Measurements from ENCODE around the gene IFNLR1.
A peak's percentile ranks its signal among the peaks of the same experiment; 100 is the strongest.
"Not testable (repeated sequence)": the region's sequence is repeated elsewhere in the genome, so short reads cannot be mapped to it uniquely, and the experiment has no call there.

Gene IFNLR1

GRCh38 chr1:24186993-24187790, at the start of gene IFNLR1:
Gene IFNLR1, minus strand, starts transcription at chr1:24187289. Its CDS starts 41 bp downstream, at chr1:24187248.
- peak; percentile 83 for DNase-seq

DNA sequence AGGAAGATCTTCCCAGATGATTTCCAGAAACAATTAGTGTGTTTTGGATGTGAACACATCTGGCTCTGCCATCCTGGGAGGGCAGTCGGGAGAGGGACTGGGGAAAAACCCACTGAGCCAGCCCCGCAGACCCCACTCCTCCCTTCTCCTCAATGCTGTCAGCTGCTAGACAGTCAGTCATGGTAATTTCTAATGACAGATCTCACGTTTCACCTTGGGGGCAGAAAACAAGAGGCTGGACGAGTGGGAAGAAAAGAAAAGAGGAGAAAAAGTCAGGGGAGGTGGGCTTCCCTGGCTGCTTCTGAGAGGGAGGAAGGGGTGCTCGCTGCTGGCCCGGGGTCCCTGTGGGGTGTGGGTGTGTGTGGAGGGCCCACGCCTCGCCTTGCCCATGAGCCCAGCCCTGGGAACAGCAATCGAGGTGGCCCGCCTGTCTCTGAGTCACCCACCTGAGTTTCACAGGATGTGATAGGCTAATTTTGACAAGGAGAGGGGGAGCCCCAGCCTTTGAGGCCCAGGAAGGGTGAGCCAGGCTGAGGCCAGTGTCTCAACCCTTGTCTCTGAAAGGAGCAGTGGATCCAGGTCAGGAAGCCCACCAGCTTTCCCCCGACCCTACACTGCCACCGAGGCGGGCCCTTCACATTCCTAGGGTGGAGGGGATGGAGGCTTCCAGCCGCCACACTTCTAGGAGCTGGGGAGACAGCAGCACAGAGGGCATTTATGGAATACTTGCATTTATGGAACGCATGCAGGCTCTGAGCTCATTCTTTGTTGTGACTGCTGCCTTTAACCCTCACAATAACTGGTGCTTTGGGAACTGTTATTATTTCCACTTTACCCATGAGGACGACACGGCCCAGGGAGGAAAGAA, 49.1 kb upstream of the IFNLR1 start:
- DNase-seq = no peak

GRCh38 chr1:24233684-24234600, 46.9 kb upstream of the IFNLR1 start:
- DNase-seq = no peak

DNA sequence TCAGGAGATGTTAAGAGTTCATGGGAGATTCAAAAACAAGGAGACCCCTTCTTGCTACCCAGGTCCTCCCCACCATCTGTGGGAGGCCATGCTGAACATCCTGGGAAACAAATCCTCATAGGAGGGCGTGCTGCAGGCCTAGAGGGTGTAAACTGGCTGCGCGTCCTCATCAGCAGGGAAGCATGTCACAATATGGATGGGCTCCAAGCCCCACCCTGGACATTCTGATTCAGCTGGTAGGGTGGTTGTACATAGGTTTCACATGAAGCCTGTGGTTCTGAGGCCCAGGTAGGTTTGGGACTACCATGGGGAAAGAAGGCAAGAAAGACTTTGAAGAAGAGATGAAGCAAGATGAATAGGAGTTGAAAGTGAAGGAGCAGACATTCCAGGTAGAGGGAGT, 44.6 kb upstream of the IFNLR1 start:
- DNase-seq = no peak

GRCh38 chr1:24228311-24228710, 41.2 kb upstream of the IFNLR1 start:
- DNase-seq = no peak

- no peak for DNase-seq
These were observed 39.7 kb upstream of the IFNLR1 start for GRCh38 chr1:24226749-24227148.

DNA sequence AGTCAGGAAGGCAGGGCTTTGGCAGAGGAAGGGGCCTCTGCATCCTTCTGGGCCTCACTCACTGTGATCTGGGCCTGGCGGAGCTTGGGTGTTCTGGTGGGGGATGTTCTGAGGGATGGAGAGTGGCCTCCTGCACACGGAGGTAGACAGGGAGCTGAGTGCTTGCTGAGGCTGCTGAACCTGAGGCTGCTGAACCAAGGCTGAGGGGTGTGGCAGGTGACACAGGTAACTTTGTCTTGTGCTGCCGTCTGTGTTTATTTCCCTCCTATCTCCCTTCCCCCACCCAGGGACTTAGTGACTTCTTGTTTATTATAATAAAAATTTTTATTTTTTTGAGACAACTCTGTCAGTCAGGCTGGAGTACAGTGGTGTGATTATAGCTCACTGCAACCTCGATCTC, 37.7 kb upstream of the IFNLR1 start:
- no peak for DNase-seq

DNA sequence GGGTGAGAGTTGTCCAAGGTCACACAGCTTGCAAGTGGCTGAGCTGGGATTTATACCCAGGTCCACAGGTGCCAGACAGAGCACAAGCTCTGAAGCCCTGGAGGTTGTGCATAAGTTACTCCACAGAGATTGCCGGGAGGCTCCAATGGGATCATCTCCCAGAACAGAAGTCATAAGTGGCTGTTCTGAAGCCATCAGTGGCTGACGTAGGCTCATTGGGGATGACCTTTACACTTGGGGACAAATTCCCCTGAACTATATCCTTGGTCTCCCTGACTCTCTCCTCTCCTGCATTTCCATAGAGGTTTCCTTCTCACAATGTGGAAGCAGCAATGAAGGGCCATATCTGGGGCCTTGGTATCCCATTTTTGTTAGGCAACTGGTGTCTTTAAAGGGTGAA, 37.0 kb upstream of the IFNLR1 start:
- no peak for DNase-seq

DNA sequence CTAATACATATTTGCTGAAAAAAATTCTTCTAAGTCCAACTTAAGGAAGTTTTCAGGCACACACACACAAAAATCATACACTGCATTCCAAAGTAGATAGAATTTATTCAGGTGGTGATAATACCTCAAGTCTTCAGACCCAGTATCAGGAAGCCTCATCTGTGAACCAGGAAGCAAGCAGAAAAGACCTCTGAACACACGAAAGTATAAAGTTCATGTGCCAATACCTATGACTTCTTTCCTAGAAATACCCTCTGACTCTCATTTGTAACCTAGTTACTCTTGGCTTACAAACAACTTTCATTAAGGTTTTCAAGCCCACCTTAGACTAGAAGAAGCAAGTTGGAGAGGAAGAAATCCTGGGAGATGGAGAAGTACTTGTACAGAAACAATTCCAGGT, 35.7 kb upstream of the IFNLR1 start:
- DNase-seq = no peak

DNA sequence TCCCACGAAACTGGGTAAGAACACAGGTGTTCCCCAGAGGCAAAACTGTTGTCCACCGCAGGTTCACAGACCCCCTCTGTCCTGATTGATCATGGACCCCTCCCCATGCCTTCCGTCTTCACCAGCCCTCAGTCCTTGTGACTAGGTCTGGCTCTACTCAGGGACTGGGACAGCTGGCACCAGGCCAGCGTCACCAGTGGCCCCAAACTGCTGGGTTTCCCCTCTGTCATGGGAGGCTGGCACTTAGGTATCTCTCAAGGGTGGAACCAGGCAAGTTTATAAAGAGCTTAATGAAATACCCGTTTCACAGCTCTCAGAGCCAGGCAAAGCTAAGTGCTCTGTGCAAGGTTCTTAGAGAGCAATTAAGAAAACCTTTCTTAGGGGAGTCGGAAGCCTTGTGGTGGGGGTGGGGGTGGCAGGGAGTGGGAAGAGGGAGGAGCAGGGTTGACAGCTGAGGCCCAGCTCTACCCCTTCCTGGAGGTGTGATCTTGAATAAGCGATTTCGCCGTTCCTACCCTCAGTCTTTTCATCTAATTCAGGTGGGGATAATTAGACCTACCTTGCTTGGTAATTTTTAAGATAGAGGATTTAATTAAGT, 35.0 kb upstream of the IFNLR1 start:
- DNase-seq = no peak

GRCh38 chr1:24221246-24221645, 34.2 kb upstream of the IFNLR1 start:
- DNase-seq = no peak

GRCh38 chr1:24216276-24217074, 29.4 kb upstream of the IFNLR1 start:
- no peak for DNase-seq

DNA sequence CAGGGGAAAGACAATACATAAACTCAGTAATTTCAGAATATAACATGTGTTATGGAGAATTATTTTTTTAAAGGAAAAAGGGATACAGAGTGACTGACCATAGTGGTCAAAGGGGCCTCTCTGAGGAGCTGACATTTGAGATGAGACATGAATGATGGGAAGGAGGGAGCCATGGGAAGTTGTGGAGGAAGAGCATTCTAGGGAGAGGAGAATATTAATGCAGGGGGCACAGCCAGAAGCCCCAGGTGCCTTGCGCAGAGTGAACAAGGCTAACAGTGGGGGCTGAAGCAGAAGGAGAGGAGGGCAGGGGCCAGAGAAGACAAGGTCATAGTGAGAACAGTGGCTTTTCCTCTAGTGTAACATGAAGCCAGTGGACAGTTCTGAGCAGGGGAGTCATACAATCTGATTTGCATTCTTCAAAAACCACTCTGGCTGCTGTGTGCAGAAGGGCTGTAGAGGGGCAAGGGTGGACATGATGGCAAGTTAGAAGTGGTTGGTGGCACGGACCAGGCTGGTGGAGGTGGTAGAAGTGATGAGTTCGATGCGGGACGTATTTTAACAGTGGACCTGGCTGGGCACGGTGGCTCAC, 28.2 kb upstream of the IFNLR1 start:
- DNase-seq = no peak

DNA sequence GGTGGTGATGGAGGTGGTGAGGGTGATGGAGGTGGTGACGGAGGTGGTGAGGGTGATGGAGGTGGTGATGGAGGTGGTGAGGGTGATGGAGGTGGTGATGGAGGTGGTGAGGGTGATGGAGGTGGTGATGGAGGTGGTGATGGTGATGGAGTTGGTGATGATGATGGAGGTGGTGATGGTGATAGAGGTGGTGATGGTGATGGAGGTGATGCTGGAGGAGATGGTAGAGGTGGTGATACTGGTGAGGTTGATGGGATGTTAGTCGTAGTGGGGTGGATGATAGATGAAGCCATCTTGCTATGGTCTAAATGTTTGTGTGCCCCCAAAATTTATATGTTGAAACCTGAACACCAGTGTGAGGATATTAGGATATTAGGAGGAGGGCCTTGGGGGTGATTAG, 25.3 kb upstream of the IFNLR1 start:
- DNase-seq = no peak

- no peak for DNase-seq
These were observed 23.1 kb upstream of the IFNLR1 start for GRCh38 chr1:24210195-24210627.

DNA sequence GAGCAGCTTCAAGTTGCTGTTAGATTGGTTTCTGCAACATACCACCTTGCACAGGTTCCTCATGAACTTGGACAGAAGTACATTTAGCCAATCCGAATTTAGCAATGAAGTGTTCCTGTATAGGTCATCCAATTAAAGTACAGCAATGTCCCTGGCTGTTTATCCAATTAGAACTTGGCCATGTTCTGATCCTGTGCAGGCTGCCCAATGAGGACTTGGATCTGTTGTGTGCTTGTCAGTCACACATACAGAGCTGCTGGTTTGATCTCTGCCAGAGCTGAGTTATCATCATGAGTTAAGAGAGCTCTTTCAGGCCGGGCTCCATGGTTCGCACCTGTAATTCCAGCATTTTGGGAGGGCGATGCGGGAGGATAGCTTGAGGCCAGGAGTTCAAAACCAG, 22.0 kb upstream of the IFNLR1 start:
- no peak for DNase-seq

DNA sequence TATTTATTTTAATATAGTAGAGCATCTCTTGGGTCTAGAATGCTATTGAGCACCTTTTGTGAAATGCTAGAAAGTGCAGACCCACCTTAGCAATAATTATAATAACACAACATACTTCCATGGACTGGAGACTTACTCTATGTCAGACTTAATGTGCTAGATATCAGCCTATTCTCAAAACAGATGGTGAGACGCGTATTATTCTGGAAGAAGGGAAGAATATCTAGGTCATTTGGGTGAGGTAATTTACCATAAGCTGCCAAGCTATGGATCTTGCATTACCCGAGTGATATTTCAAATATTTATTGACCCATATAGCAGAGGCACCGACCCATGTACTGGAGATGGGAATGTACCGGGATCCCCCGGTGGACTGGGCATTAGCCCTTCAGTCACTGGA, 20.6 kb upstream of the IFNLR1 start:
- no peak for DNase-seq

DNA sequence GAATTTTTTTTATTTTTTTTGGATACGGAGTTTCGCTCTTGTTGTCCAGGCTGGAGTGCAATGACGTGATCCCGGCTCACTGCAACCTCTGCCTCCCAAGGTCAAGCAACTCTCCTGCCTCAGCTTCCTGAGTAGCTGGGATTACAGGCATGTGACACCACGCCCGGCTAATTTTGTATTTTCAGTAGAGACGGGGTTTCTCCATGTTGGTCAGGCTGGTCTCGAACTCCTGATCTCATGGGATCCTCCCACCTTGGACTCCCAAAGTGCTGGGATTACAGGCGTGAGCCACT, 20.3 kb upstream of the IFNLR1 start:
- not testable (repeated sequence) for DNase-seq

DNA sequence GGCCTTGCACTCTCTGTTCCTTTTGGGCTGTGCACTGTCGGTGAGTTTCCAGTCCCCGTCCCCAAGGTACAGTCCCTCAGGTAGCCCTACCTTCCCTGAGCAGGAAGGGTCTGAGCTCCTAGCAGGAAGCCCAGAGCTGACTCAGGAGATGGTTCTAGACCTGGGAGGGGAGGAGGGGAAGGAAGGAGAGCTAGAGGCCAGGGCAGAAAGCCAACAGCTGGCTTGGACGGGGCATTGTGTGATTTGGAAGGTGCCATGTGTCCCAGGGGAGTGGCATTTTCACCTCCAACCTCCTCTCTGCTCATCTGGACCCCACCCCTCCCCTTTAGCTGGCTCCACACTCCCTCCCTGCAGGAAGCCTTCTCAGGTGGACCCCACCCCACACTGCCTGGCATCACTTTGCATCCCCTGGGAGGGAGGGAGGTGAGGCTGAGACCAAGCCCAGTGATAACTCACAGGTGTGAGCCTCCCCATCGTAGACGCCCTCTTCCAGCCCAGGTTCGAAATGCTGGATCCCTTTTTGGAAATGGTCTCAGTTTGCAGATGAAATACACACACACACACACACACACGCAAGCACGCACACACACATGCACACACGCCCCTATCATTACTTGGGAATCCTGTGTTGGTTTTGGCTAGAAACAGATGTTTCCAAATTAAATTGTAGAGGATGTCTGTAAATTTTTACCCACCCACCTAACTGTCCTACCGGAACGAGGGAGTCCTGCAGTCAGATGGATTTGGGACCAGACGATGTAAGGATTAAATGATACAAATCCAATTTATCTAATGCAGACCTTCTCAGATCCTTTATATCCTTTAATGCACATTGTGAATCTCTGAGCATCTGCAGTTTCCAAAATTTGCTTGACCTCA, 19.7 kb upstream of the IFNLR1 start:
- no peak for DNase-seq

DNA sequence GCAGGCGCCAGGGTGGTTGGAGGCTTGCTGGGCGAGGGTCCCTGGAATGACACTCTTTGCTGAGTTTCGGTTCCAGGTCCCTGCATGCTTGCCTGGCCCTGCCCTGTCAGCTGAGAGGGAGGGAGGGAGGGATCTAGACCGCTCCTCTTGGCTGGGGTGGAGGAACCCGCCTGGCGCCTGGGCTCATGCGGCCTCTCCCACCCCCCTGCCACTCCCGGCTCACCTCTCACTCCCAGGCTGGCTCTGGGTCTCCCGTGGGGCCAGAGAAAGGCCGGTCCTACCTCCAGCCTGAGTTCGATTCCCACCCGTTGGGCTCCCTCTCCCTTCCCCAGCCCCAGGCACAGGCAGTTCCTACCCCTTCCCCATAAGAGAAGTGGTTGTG, 19.0 kb upstream of the IFNLR1 start:
- DNase-seq = no peak

Measured in CD4-positive, alpha-beta T cell treated with Interleukin-17A for 4 hours (primary cell).